ENCODE results near the gene HOXB9.

GRCh38 chr17:48620461-48621139 is 5.6 kb downstream of the HOXB9 start:
- TF ChIP-seq ZNF70 (CRISPR knock-in tag; IDR thresholded peaks at IDR 0.05): no peak
- no peak for TF ChIP-seq CSDC2 (CRISPR knock-in tag; IDR thresholded peaks at IDR 0.05)
- TF ChIP-seq PPARA (CRISPR knock-in tag; IDR thresholded peaks at IDR 0.05; ENCODE audit: borderline replicate concordance): no peak
- no peak for TF ChIP-seq ZC3H10 (CRISPR knock-in tag; IDR thresholded peaks at IDR 0.05)
- TF ChIP-seq PATZ1 (CRISPR knock-in tag; IDR thresholded peaks at IDR 0.05; ENCODE audit: borderline replicate concordance): no peak
- TF ChIP-seq CREB5 (CRISPR knock-in tag; IDR thresholded peaks at IDR 0.05; ENCODE audit: low read depth): no peak
- TF ChIP-seq BACH2 (CRISPR knock-in tag; IDR thresholded peaks at IDR 0.05; ENCODE audit: borderline replicate concordance): no peak

Data from SK-N-SH treated with all-trans-retinoic acid at 6 μM for 48 hours (cell line).